HCT116 (cell line): ENCODE measurements around the gene COL15A1. TPM values are rescaled to one million over a fixed set of nuclear protein-coding genes. Genes with fewer than 3 reads are reported as not detected.

Experiments used
- ATAC-seq: fragments of 200-7000 bp; cut with Tn5 transposase; 2 replicates; pipeline ENCODE4 v1.9.1; 2020; ENCODE audit warnings: mild to moderate bottlenecking, moderate library complexity
- BruUV-seq: library from RNA; stranded (reverse); fragments of 400-500 nt; replicated peaks from 2 replicates; lab custom pipeline; 2021; lab: Mats Ljungman, UMichigan
- CTCF ChIA-PET: fragments of 300-600 bp; sonication (Branson Sonifier 250); formaldehyde crosslinking; loops from one replicate; lab custom pipeline; 2021; ENCODE audit warnings: antibody characterized with exemption; lab: Charles Lee
- POLR2A ChIA-PET: fragments of 300-600, 350-600 bp; sonication (Branson Sonifier 250); formaldehyde crosslinking; loops from one replicate; lab custom pipeline; 2021; ENCODE audit warnings: antibody characterized with exemption; lab: Charles Lee
- RAD21 ChIA-PET, 2 experiments: fragments of 300-600 bp; sonication (Branson Sonifier 250); formaldehyde crosslinking; loops; one replicate each; lab custom pipeline; 2023; ENCODE audit warnings: low total read pairs in 2 of 2; ENCODE audit not compliant: uncharacterized antibody in 2 of 2, unreplicated experiment in 2 of 2, low non-redundant PET in 1 of 2; lab: Charles Lee
- DNase-seq: peaks from one replicate; pipeline ENCODE4 v3.0.0-alpha.2; 2010; ENCODE audit warnings: low read depth, low spot score
- H2AFZ ChIP-seq: fragments of 200-600 bp; shearing (Covaris generic), sonication (generic); 2 replicates; pipeline ENCODE4 v1.6.1; 2017; ENCODE audit warnings: low read depth, mixed run types, mixed read lengths, antibody characterized with exemption, low read length; ENCODE audit not compliant: poor library complexity, severe bottlenecking
- H3K27ac ChIP-seq: 2 replicates; pipeline ENCODE4 v1.5.1; 2012; ENCODE audit warnings: low read depth, low read length
- H3K27me3 ChIP-seq: fragments of 200-600 bp; sonication (generic); 2 replicates; pipeline ENCODE4 v1.6.1; 2016; ENCODE audit warnings: mixed run types, low read length, mixed read lengths; ENCODE audit not compliant: insufficient read depth
- H3K36me3 ChIP-seq, 2 experiments: fragments of 200-500 bp in 1 of 2; fragments of 200-600 bp in 1 of 2; sonication (Bioruptor generic) in 1 of 2; sonication (generic) in 1 of 2; 2 replicates each; pipeline versions ENCODE4 v1.5.1 to v1.6.1; 2014 to 2016; ENCODE audit warnings: low read length in 2 of 2, inconsistent platforms in 1 of 2, mixed read lengths in 1 of 2, mixed run types in 1 of 2; ENCODE audit not compliant: insufficient read depth in 2 of 2, control insufficient read depth in 1 of 2
- H3K4me1 ChIP-seq, 2 experiments: fragments of 200-600 bp in 1 of 2; sonication (generic) in 1 of 2; 2 replicates each; pipeline versions ENCODE4 v1.5.1 to v1.6.1; 2012 to 2017; ENCODE audit warnings: low read length in 2 of 2, inconsistent platforms in 1 of 2, mild to moderate bottlenecking in 1 of 2, mixed read lengths in 1 of 2, mixed run types in 1 of 2, moderate library complexity in 1 of 2; ENCODE audit not compliant: insufficient read depth in 2 of 2, control insufficient read depth in 1 of 2
- H3K4me2 ChIP-seq: fragments of 200-600 bp; sonication (generic); 2 replicates; pipeline ENCODE4 v1.6.1; 2017; ENCODE audit warnings: mixed run types, low read length, mixed read lengths
- H3K4me3 ChIP-seq, 2 experiments: fragments of 200-600 bp in 1 of 2; sonication (generic) in 1 of 2; replicated peaks in 1 of 2; 2 replicates each; pipeline ENCODE4 v1.5.1; 2011 to 2016; ENCODE audit warnings: low read length in 2 of 2, control low read depth in 1 of 2, low read depth in 1 of 2, mild to moderate bottlenecking in 1 of 2, mixed read lengths in 1 of 2, mixed run types in 1 of 2
- H3K79me2 ChIP-seq: fragments of 200-600 bp; sonication (generic); 2 replicates; pipeline ENCODE4 v1.6.1; 2017; ENCODE audit warnings: mild to moderate bottlenecking, mixed run types, low read length, moderate library complexity, mixed read lengths; ENCODE audit not compliant: insufficient read depth
- H3K9ac ChIP-seq: fragments of 200-600 bp; sonication (generic); 2 replicates; pipeline ENCODE4 v1.6.1; 2016; ENCODE audit warnings: low read length, mixed read lengths
- H3K9me2 ChIP-seq: fragments of 200-600 bp; sonication (generic), shearing (Covaris generic); 2 replicates; pipeline ENCODE4 v1.6.1; 2017; ENCODE audit warnings: mixed run types, mild to moderate bottlenecking, moderate library complexity; ENCODE audit not compliant: insufficient read depth
- H3K9me3 ChIP-seq, 2 experiments: fragments of 200-500 bp in 1 of 2; fragments of 200-600 bp in 1 of 2; sonication (Bioruptor generic) in 1 of 2; sonication (generic) in 1 of 2; 2 replicates each; pipeline ENCODE4 v1.6.1; 2014 to 2017; ENCODE audit warnings: low read length in 2 of 2, mixed read lengths in 2 of 2, inconsistent platforms in 1 of 2, low read depth in 1 of 2, mild to moderate bottlenecking in 1 of 2, mixed run types in 1 of 2, moderate library complexity in 1 of 2; ENCODE audit not compliant: control insufficient read depth in 1 of 2, insufficient read depth in 1 of 2
- H4K20me1 ChIP-seq: fragments of 200-600 bp; sonication (generic), shearing (Covaris generic); 2 replicates; pipeline ENCODE4 v1.6.1; 2017; ENCODE audit warnings: mixed run types, mild to moderate bottlenecking, moderate library complexity; ENCODE audit not compliant: insufficient read depth
- ATF3 ChIP-seq: IDR thresholded peaks from 2 replicates; pipeline ENCODE4 v1.6.1; 2012
- CBX3 ChIP-seq: IDR thresholded peaks from 2 replicates; pipeline ENCODE4 v1.6.1; 2012; ENCODE audit warnings: low read depth
- EGR1 ChIP-seq: IDR thresholded peaks from 2 replicates; pipeline ENCODE4 v1.6.1; 2012; ENCODE audit warnings: low read depth
- ELF1 ChIP-seq: IDR thresholded peaks from 2 replicates; pipeline ENCODE4 v1.6.1; 2012; ENCODE audit warnings: low read depth, borderline replicate concordance
- EZH2 ChIP-seq: fragments of 200-600 bp; sonication (generic); IDR thresholded peaks from 2 replicates; pipeline ENCODE4 v1.6.1; 2017; ENCODE audit warnings: antibody characterized with exemption, mixed run types
- EZH2phosphoT487 ChIP-seq: fragments of 200-600 bp; IDR thresholded peaks from 2 replicates; pipeline ENCODE4 v1.6.1; 2018; ENCODE audit warnings: antibody characterized with exemption, borderline replicate concordance
- FOSL1 ChIP-seq: IDR thresholded peaks from 2 replicates; pipeline ENCODE4 v1.6.1; 2012; ENCODE audit warnings: low read depth
- JUND ChIP-seq: IDR thresholded peaks from 2 replicates; pipeline ENCODE4 v1.6.1; 2012
- POLR2A ChIP-seq: IDR thresholded peaks from 2 replicates; pipeline ENCODE4 v1.7.0; 2011; ENCODE audit warnings: borderline replicate concordance; ENCODE audit not compliant: insufficient read depth, insufficient read length; ENCODE audit errors: extremely low read depth
- POLR2AphosphoS5 ChIP-seq: IDR thresholded peaks from 2 replicates; pipeline ENCODE4 v1.6.1; 2011; ENCODE audit warnings: mild to moderate bottlenecking, low read depth, low read length, moderate library complexity
- SIN3A ChIP-seq: IDR thresholded peaks from 2 replicates; pipeline ENCODE4 v1.6.1; 2012; ENCODE audit warnings: low read depth
- TCF7L2 ChIP-seq: IDR thresholded peaks from 2 replicates; pipeline ENCODE4 v1.7.0; 2011; ENCODE audit warnings: borderline replicate concordance, inconsistent platforms; ENCODE audit not compliant: insufficient read depth, insufficient read length; ENCODE audit errors: extremely low read depth
- YY1 ChIP-seq: IDR thresholded peaks from 2 replicates; pipeline ENCODE4 v1.6.1; 2011; ENCODE audit warnings: low read length, low read depth, moderate library complexity, mild to moderate bottlenecking; ENCODE audit not compliant: insufficient replicate concordance; ENCODE audit errors: extremely low read depth
- ZFX ChIP-seq: fragments of 450-650 bp; IDR thresholded peaks from 2 replicates; pipeline ENCODE4 v1.6.1; 2017
- ZNF274 ChIP-seq: fragments of 200-500 bp; sonication (Bioruptor generic); IDR thresholded peaks from 2 replicates; pipeline ENCODE4 v1.6.1; 2014; ENCODE audit warnings: mild to moderate bottlenecking, low read depth, low read length, inconsistent platforms
- intact Hi-C: fragments of 100-400 bp; cut with micrococcal nuclease; formaldehyde crosslinking; loops from 2 replicates; pipeline ENCODE4 v1.10.0; 2022
- total RNA-seq: library from RNA; stranded (reverse); gene quantifications from one replicate; pipeline ENCODE4 v1.2.1, GENCODE V29; 2021; ENCODE audit not compliant: unreplicated experiment
- TF ChIP-seq, protein P1 (sequence below): IDR thresholded peaks from 2 replicates; pipeline ENCODE4 v1.6.1; 2012
- TF ChIP-seq, protein P2 (sequence below), 3 experiments: fragments of 200-600 bp in 1 of 3; sonication (generic) in 1 of 3; IDR thresholded peaks in 2 of 3; conservative IDR thresholded peaks in 1 of 3; 2 replicates each; pipeline ENCODE4 v1.5.1; 2012 to 2017; ENCODE audit warnings: low read depth in 2 of 3, low read length in 2 of 3, antibody characterized with exemption in 1 of 3, borderline replicate concordance in 1 of 3, control low read depth in 1 of 3, mild to moderate bottlenecking in 1 of 3, mixed read lengths in 1 of 3, mixed run types in 1 of 3, moderate library complexity in 1 of 3; ENCODE audit not compliant: insufficient read depth in 1 of 3

Gene COL15A1
- total RNA-seq, 1 experiment from 2014 or later = 0.15 TPM

GRCh38 chr9:99090336-99091130, 146.8 kb downstream of the COL15A1 start:
- Histone ChIP-seq H3K4me2 (no peak overlapping the region), H2AFZ (no peak overlapping the region), H3K4me1 (no peaks in the 10 kb centered on the region), H4K20me1 (no peaks in the 10 kb centered on the region), H3K9me2 (no peaks in the 10 kb centered on the region), H3K79me2 (no peaks in the 10 kb centered on the region), H3K27ac (no peak overlapping the region), H3K9me3 (peaks cover 0 to 3% of the 10 kb centered on the region in 2 experiments; a peak in 1 of 4 replicates), H3K27me3 (peaks cover 2% of the 10 kb centered on the region), H3K36me3 (no peaks in the 10 kb centered on the region), H3K4me3 (no peak overlapping the region), H3K9ac (no peak overlapping the region)
- no peak for DNase-seq
- ChIA-PET CTCF (no interaction called here), RAD21 (no interaction called here), POLR2A (no interaction called here)
- TF ChIP-seq ELF1 (no peak), SIN3A (no peak), POLR2AphosphoS5 (no peak), EGR1 (no peak), POLR2A (no peak), FOSL1 (no peak), TCF7L2 (no peak), YY1 (no peak), EZH2 (no peak), ATF3 (no peak), ZFX (no peak), CBX3 (no peak), ZNF274 (no peak), EZH2phosphoT487 (no peak), JUND (no peak)
- TF ChIP-seq, protein P1, sequence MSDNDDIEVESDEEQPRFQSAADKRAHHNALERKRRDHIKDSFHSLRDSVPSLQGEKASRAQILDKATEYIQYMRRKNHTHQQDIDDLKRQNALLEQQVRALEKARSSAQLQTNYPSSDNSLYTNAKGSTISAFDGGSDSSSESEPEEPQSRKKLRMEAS = no peak
- TF ChIP-seq, protein P2, sequence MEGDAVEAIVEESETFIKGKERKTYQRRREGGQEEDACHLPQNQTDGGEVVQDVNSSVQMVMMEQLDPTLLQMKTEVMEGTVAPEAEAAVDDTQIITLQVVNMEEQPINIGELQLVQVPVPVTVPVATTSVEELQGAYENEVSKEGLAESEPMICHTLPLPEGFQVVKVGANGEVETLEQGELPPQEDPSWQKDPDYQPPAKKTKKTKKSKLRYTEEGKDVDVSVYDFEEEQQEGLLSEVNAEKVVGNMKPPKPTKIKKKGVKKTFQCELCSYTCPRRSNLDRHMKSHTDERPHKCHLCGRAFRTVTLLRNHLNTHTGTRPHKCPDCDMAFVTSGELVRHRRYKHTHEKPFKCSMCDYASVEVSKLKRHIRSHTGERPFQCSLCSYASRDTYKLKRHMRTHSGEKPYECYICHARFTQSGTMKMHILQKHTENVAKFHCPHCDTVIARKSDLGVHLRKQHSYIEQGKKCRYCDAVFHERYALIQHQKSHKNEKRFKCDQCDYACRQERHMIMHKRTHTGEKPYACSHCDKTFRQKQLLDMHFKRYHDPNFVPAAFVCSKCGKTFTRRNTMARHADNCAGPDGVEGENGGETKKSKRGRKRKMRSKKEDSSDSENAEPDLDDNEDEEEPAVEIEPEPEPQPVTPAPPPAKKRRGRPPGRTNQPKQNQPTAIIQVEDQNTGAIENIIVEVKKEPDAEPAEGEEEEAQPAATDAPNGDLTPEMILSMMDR (IDR thresholded peaks at IDR 0.05 in 2 of 3, conservative IDR thresholded peaks at IDR 0.05 in 1 of 3; ENCODE audit: borderline replicate concordance in 1 of 3, insufficient read depth in 1 of 3, low read depth in 2 of 3, low read length in 2 of 3) = no peak
- ATAC-seq = no peak
- intact Hi-C loops = no loop called here
- BruUV-seq = no TSS peak
